Parathyroid adenoma (tissue), 2 donors: ENCODE data around the gene MLKL.

Source experiments
- H2AFZ ChIP-seq: fragments of 300-600 bp; sonication (generic); one replicate; pipeline ENCODE4 v1.7.0; 2017; ENCODE audit warnings: antibody characterized with exemption, mild to moderate bottlenecking
- H3K27ac ChIP-seq: fragments of 300-600 bp; sonication (generic); one replicate; pipeline ENCODE4 v1.7.0; 2017
- H3K27me3 ChIP-seq: fragments of 300-600 bp; sonication (generic); one replicate; pipeline ENCODE4 v1.7.0; 2017; ENCODE audit warnings: low read length; ENCODE audit not compliant: control insufficient read depth, insufficient read depth
- H3K36me3 ChIP-seq: fragments of 300-600 bp; sonication (generic); one replicate; pipeline ENCODE4 v1.7.0; 2017; ENCODE audit warnings: low read length; ENCODE audit not compliant: control insufficient read depth, insufficient read depth
- H3K4me1 ChIP-seq: fragments of 300-600 bp; sonication (generic); one replicate; pipeline ENCODE4 v1.7.0; 2017; ENCODE audit warnings: control low read depth
- H3K4me2 ChIP-seq: fragments of 300-600 bp; sonication (generic); one replicate; pipeline ENCODE4 v1.7.0; 2017; ENCODE audit warnings: low read length
- H3K4me3 ChIP-seq: fragments of 300-600 bp; sonication (generic); one replicate; pipeline ENCODE4 v1.7.0; 2017; ENCODE audit warnings: low read depth, low read length
- H3K79me2 ChIP-seq: fragments of 300-600 bp; sonication (generic); one replicate; pipeline ENCODE4 v1.7.0; 2017; ENCODE audit warnings: control low read depth
- H3K9ac ChIP-seq: fragments of 300-600 bp; sonication (generic); one replicate; pipeline ENCODE4 v1.7.0; 2017; ENCODE audit warnings: mild to moderate bottlenecking
- H3K9me3 ChIP-seq: fragments of 300-600 bp; sonication (generic); one replicate; pipeline ENCODE4 v1.7.0; 2017; ENCODE audit warnings: low read length; ENCODE audit not compliant: control insufficient read depth
- TF ChIP-seq, protein P1 (sequence below): fragments of 300-600 bp; sonication (generic); IDR thresholded peaks from one replicate; pipeline ENCODE4 v1.7.0; 2017; ENCODE audit warnings: antibody characterized with exemption, mild to moderate bottlenecking
- donor health status: primary hyperparathyroidism.

The MLKL gene

DNA sequence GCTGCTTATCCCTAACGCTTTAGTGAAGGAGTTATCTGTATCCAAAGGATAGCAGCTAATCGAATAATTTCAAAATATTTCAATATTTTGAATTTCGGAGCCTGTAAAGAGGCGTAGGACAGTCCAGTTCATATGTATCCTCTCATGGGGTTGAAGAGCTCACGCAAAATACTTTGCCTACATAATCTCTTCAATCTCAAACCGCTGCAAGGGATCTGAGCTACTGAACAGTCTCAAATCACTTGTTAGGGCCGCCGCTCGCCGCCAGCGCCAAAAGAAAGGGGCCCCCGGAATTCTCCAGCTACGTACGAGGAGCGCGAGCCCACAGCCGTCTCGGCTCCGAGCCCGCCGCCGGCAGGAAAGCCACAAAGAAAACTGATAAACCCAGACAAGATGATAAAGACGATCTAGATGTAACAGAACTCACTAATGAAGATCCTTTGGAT is 33.4 kb downstream of the MLKL start:
- Histone ChIP-seq H3K27me3 (no peaks in the 10 kb centered on the region), H3K4me3 (peak overlapping the region; percentile 95), H3K27ac (no peak overlapping the region), H3K4me1 (no peaks in the 10 kb centered on the region), H2AFZ (peak overlapping the region; percentile 84), H3K79me2 (peaks cover 22% of the 10 kb centered on the region), H3K9me3 (no peaks in the 10 kb centered on the region), H3K36me3 (no peaks in the 10 kb centered on the region), H3K4me2 (peak overlapping the region; percentile 64), H3K9ac (no peak overlapping the region)
- TF ChIP-seq, protein P1, sequence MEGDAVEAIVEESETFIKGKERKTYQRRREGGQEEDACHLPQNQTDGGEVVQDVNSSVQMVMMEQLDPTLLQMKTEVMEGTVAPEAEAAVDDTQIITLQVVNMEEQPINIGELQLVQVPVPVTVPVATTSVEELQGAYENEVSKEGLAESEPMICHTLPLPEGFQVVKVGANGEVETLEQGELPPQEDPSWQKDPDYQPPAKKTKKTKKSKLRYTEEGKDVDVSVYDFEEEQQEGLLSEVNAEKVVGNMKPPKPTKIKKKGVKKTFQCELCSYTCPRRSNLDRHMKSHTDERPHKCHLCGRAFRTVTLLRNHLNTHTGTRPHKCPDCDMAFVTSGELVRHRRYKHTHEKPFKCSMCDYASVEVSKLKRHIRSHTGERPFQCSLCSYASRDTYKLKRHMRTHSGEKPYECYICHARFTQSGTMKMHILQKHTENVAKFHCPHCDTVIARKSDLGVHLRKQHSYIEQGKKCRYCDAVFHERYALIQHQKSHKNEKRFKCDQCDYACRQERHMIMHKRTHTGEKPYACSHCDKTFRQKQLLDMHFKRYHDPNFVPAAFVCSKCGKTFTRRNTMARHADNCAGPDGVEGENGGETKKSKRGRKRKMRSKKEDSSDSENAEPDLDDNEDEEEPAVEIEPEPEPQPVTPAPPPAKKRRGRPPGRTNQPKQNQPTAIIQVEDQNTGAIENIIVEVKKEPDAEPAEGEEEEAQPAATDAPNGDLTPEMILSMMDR, result no peak

DNA sequence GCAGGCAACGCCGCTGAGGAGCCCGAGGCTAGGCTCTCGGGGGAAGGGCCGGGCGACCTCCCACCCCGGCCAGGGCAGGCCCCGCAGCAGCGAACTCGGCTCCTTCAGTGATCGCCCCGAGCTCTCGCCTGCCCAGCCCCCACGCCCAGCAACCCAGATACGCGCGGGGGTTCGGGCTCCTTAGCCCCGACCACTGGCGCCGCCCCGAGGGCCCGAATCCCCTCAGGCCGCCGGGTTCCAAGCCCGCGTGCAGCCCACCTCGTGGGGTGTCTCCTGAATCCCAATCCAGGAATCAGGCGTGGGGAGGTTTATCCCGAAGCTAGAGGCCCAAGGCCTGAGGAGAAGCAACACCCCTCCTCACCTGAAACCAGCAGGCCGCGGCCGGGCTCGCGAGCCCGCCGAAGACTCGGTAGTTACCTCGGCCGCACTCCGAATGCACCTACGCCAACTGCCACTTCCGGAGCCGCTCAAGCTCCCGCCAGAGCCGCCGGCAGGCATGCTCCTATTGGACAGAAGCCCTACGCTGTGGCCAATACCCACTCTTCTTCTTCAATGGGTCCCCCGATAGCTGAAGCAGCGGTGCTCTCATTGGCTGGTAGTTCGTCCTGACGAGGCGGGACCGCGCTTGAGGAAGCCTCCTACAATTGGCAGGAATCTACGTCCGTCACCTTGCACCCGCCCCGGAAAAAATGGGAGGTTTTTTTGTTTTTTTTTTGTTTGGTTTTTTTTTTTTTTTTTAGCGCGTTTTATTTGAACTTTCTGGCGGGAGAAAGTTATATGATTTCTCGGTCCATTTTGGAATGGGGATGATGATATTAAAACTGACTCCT is 34.0 kb downstream of the MLKL start, which contains the start of gene RFWD3:
Gene RFWD3, minus strand, starts transcription at position 453 of the 830 bp plus-strand sequence. CDS start 5,428 bp downstream, outside the sequence.
- H3K27me3 ChIP-seq, result no peaks in the 10 kb centered on the region
- H3K4me1 ChIP-seq, result no peaks in the 10 kb centered on the region
- peak within 1 kb of the TSS; percentile 95 for H3K4me3 ChIP-seq
- H3K36me3 ChIP-seq, result no peaks in the 10 kb centered on the region
- peak within 1 kb of the TSS; percentile 8 for H3K27ac ChIP-seq
- H3K9ac ChIP-seq, result peak within 1 kb of the TSS; percentile 48
- peaks cover 22% of the 10 kb centered on the region for H3K79me2 ChIP-seq
- TF ChIP-seq, protein P1, result no peak
- peak within 1 kb of the TSS; percentile 89 for H3K4me2 ChIP-seq
- peak within 1 kb of the TSS; percentile 92 for H2AFZ ChIP-seq
- H3K9me3 ChIP-seq, result no peaks in the 10 kb centered on the region

DNA sequence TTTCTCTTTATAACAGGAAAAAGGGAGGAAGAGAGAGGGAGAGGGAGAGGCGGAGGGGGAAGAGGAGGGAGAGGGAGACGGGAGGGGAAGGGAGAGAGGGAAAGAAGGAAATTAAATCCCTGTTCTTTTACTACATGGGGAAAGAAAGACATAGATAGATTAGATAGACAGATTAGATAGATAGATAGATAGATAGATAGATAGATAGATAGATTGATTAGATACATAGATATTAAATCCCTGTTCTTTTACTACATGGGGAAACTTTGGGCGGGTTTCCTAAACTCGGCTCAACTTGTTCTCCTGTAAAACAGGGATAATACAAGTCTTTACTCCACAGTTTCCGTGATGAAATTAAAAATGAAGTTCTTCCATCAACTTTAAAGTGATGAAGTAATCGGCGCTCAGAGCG is 34.6 kb downstream of the MLKL start:
- no peaks in the 10 kb centered on the region for H3K4me1 ChIP-seq
- no peak overlapping the region for H3K27ac ChIP-seq
- H3K79me2 ChIP-seq, result peaks cover 22% of the 10 kb centered on the region
- TF ChIP-seq, protein P1, result no peak
- H3K9me3 ChIP-seq, result no peaks in the 10 kb centered on the region
- peak overlapping the region; percentile 95 for H3K4me3 ChIP-seq
- H3K4me2 ChIP-seq, result peak overlapping the region; percentile 89
- H3K9ac ChIP-seq, result peak overlapping the region; percentile 48
- peak overlapping the region; percentile 92 for H2AFZ ChIP-seq
- H3K27me3 ChIP-seq, result no peaks in the 10 kb centered on the region
- H3K36me3 ChIP-seq, result no peaks in the 10 kb centered on the region

DNA sequence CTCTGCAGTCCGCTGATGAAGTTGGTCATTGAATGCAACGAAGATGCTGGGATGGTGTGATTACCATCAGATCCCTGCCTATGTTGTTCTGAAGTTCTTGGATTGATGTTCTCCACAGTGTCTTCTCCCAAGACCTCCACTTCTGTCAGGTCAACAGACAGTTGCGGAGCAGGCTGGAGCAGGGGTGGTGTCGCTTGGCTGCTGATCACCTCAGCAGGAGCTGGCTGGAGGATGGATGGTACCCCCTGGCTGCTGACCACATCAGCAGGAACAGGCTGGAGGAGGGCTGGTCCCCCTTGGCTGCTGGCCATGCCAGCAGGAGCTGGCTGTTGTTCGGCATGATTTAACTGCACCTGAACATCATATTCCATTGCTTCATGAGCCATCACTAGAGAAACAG is 39.6 kb downstream of the MLKL start:
- Histone ChIP-seq H3K4me3 (no peak overlapping the region), H2AFZ (no peak overlapping the region), H3K27ac (no peak overlapping the region), H3K79me2 (peaks cover 39% of the 10 kb centered on the region), H3K9ac (no peak overlapping the region), H3K36me3 (no peaks in the 10 kb centered on the region), H3K4me2 (no peak overlapping the region), H3K4me1 (no peaks in the 10 kb centered on the region), H3K27me3 (no peaks in the 10 kb centered on the region), H3K9me3 (no peaks in the 10 kb centered on the region)
- TF ChIP-seq, protein P1, result no peak
